ENCODE results near the gene NT5DC1.

Gene NT5DC1

DNA sequence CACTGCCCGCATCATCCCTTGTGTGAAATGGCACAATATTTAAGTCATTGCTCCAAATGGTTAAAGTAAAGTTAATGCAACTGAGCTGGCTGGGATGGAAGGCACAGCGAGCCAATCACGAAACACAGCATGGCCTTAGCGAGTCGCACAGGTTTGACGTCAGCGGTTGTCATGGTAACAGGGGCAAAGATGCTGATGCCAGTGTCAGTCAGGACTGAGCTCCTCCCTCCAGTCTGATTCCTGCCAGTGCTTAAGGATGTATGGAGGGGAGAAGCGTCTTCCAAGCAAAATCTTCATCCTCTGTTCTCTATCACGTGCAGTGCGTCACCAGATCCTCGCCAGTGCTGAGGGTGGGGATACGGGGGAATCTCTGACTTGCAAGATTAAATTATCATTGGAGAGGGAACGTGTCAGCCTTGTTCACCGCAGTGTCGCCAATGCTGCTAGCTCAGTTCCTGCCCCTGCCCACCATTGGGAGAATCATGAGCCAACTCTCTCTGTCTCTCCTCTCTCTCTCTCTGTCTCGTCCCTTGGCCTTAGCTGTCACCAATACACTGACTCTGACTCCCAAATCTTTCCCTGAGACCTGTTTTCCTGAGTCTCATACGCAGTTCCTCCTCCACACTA, 128.7 kb downstream of the NT5DC1 start:
- ATAC-seq (ENCODE audit: insufficient read depth, low read depth): peak; percentile 55; the same call in 1 of the 3 replicates
- no peaks in the 10 kb centered on the region for H3K36me3 ChIP-seq (ENCODE audit: insufficient read depth, low read length)
- H3K9me3 ChIP-seq (ENCODE audit: insufficient read depth, low read length, severe bottlenecking): no peaks in the 10 kb centered on the region
- no peaks in the 10 kb centered on the region for H4K20me1 ChIP-seq (ENCODE audit: insufficient read depth, low read length)
- no peaks in the 10 kb centered on the region for H3K27me3 ChIP-seq (ENCODE audit: insufficient read depth, low read length, poor library complexity)
- no peak overlapping the region for H2AFZ ChIP-seq (ENCODE audit: low read depth, low read length)
- no peak for TF ChIP-seq EZH2 (IDR thresholded peaks at IDR 0.05; ENCODE audit: borderline replicate concordance, low read depth, low read length, severe bottlenecking)
- TF ChIP-seq, protein P1, sequence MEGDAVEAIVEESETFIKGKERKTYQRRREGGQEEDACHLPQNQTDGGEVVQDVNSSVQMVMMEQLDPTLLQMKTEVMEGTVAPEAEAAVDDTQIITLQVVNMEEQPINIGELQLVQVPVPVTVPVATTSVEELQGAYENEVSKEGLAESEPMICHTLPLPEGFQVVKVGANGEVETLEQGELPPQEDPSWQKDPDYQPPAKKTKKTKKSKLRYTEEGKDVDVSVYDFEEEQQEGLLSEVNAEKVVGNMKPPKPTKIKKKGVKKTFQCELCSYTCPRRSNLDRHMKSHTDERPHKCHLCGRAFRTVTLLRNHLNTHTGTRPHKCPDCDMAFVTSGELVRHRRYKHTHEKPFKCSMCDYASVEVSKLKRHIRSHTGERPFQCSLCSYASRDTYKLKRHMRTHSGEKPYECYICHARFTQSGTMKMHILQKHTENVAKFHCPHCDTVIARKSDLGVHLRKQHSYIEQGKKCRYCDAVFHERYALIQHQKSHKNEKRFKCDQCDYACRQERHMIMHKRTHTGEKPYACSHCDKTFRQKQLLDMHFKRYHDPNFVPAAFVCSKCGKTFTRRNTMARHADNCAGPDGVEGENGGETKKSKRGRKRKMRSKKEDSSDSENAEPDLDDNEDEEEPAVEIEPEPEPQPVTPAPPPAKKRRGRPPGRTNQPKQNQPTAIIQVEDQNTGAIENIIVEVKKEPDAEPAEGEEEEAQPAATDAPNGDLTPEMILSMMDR (IDR thresholded peaks at IDR 0.05; ENCODE audit: borderline replicate concordance, extremely low read depth, low read length, poor library complexity, severe bottlenecking): no peak
- no peak overlapping the region for H3K4me2 ChIP-seq (ENCODE audit: insufficient read depth, low read length)
- H3K9ac ChIP-seq (ENCODE audit: low read depth, low read length): no peak overlapping the region
- H3K4me1 ChIP-seq (ENCODE audit: insufficient read depth, low read length): no peaks in the 10 kb centered on the region
- DNase-seq: peak; percentile 24
- no peaks in the 10 kb centered on the region for H3K79me2 ChIP-seq (ENCODE audit: insufficient read depth, low read length)
- H3K4me3 ChIP-seq (ENCODE audit: low read depth in 1 of 2, low read length in 2 of 2): no peak overlapping the region
- no peak overlapping the region for H3K27ac ChIP-seq (ENCODE audit: low read length)

DNA sequence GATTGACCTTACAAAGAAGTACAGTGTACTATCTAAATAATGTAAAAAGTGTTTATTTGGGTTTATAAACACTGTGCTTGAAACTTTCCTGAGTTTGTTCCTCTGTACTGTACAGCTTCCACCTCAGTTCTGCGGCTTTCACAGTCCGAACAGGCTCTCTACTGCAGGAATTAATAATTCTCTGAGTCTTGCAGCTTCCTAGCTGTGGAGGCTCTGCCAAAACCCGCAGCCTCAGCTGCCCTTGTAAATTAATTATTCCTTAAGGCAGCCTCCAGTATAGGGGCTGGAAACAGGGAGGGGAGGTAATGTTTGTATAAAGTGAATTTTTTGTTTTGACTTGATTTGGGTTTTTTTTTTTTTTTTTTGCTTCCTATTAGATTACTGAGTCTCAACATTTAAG, 134.0 kb downstream of the NT5DC1 start:
- no peak for DNase-seq
- Histone ChIP-seq H3K79me2 (ENCODE audit: insufficient read depth, low read length) (no peaks in the 10 kb centered on the region), H3K9me3 (ENCODE audit: insufficient read depth, low read length, severe bottlenecking) (no peaks in the 10 kb centered on the region), H3K4me3 (ENCODE audit: low read depth in 1 of 2, low read length in 2 of 2) (no peak overlapping the region), H3K4me1 (ENCODE audit: insufficient read depth, low read length) (no peaks in the 10 kb centered on the region), H3K9ac (ENCODE audit: low read depth, low read length) (no peak overlapping the region), H4K20me1 (ENCODE audit: insufficient read depth, low read length) (no peaks in the 10 kb centered on the region), H3K27ac (ENCODE audit: low read length) (no peak overlapping the region), H2AFZ (ENCODE audit: low read depth, low read length) (no peak overlapping the region), H3K36me3 (ENCODE audit: insufficient read depth, low read length) (no peaks in the 10 kb centered on the region), H3K27me3 (ENCODE audit: insufficient read depth, low read length, poor library complexity) (no peaks in the 10 kb centered on the region), H3K4me2 (ENCODE audit: insufficient read depth, low read length) (no peak overlapping the region)
- TF ChIP-seq EZH2 (IDR thresholded peaks at IDR 0.05; ENCODE audit: borderline replicate concordance, low read depth, low read length, severe bottlenecking): no peak
- TF ChIP-seq, protein P1 (IDR thresholded peaks at IDR 0.05; ENCODE audit: borderline replicate concordance, extremely low read depth, low read length, poor library complexity, severe bottlenecking): no peak
- no peak for ATAC-seq (ENCODE audit: insufficient read depth, low read depth)

DNA sequence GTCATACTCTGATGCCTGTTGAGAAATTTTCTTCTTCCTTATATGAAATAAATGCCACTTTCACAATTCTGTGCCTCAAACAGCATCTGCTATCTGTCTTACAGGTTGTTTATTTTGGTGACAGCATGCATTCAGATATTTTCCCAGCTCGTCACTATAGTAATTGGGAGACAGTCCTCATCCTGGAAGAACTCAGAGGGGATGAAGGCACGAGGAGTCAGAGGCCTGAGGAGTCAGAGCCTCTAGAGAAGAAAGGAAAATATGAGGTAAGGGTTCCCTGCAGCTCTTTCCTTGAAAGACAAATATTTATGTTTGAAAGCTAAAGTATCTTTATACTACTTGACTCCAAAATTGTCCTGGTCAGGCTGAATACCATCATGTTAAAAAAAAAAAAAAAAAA, 137.4 kb downstream of the NT5DC1 start:
- TF ChIP-seq, protein P1 (IDR thresholded peaks at IDR 0.05; ENCODE audit: borderline replicate concordance, extremely low read depth, low read length, poor library complexity, severe bottlenecking): no peak
- no peak for TF ChIP-seq EZH2 (IDR thresholded peaks at IDR 0.05; ENCODE audit: borderline replicate concordance, low read depth, low read length, severe bottlenecking)
- ATAC-seq (ENCODE audit: insufficient read depth, low read depth) (no peak), DNase-seq (no peak)
- no peak overlapping the region for H3K4me3 ChIP-seq (ENCODE audit: low read depth in 1 of 2, low read length in 2 of 2)
- no peaks in the 10 kb centered on the region for H4K20me1 ChIP-seq (ENCODE audit: insufficient read depth, low read length)
- no peak overlapping the region for H3K27ac ChIP-seq (ENCODE audit: low read length)
- no peaks in the 10 kb centered on the region for H3K36me3 ChIP-seq (ENCODE audit: insufficient read depth, low read length)
- H2AFZ ChIP-seq (ENCODE audit: low read depth, low read length): no peak overlapping the region
- H3K9ac ChIP-seq (ENCODE audit: low read depth, low read length): no peak overlapping the region
- H3K4me2 ChIP-seq (ENCODE audit: insufficient read depth, low read length): no peak overlapping the region
- no peaks in the 10 kb centered on the region for H3K9me3 ChIP-seq (ENCODE audit: insufficient read depth, low read length, severe bottlenecking)
- H3K4me1 ChIP-seq (ENCODE audit: insufficient read depth, low read length): no peaks in the 10 kb centered on the region
- H3K27me3 ChIP-seq (ENCODE audit: insufficient read depth, low read length, poor library complexity): no peaks in the 10 kb centered on the region
- no peaks in the 10 kb centered on the region for H3K79me2 ChIP-seq (ENCODE audit: insufficient read depth, low read length)
